PFSK-1 (cell line): ENCODE results near the gene RHO.

Source experiments
- FOXP2 ChIP-seq: optimal IDR thresholded peaks from 2 replicates; pipeline ENCODE3; 2011; ENCODE audit warnings: borderline replicate concordance, control low read depth, inconsistent platforms; ENCODE audit not compliant: insufficient read depth; ENCODE audit errors: extremely low read length, extremely low read depth
- POLR2AphosphoS5 ChIP-seq: IDR thresholded peaks from 2 replicates; pipeline ENCODE4 v1.6.1; 2012; ENCODE audit warnings: low read depth, mild to moderate bottlenecking, control low read depth, low read length, moderate library complexity
- REST ChIP-seq, 2 experiments: IDR thresholded peaks; 2 replicates each; pipeline versions ENCODE4 v1.6.1 to v1.8.0; 2011 to 2012; ENCODE audit warnings: low read depth in 2 of 2, low read length in 2 of 2, control low read depth in 1 of 2, inconsistent platforms in 1 of 2, mild to moderate bottlenecking in 1 of 2, moderate library complexity in 1 of 2; ENCODE audit not compliant: insufficient read depth in 1 of 2
- SIN3A ChIP-seq: IDR thresholded peaks from 2 replicates; pipeline ENCODE4 v1.6.1; 2012; ENCODE audit warnings: mild to moderate bottlenecking, low read length, moderate library complexity, borderline replicate concordance; ENCODE audit not compliant: insufficient read depth
- TAF1 ChIP-seq: IDR thresholded peaks from 2 replicates; pipeline ENCODE4 v1.6.1; 2012; ENCODE audit warnings: low read length, control low read depth, borderline replicate concordance; ENCODE audit not compliant: insufficient read depth

RHO gene

GRCh38 chr3:129526121-129526900 is 2.1 kb upstream of the RHO start:
- TF ChIP-seq SIN3A (no peak), TAF1 (no peak), REST (IDR thresholded peaks at IDR 0.05; ENCODE audit: insufficient read depth in 1 of 2, low read depth in 2 of 2, low read length in 2 of 2) (no peak)

DNA sequence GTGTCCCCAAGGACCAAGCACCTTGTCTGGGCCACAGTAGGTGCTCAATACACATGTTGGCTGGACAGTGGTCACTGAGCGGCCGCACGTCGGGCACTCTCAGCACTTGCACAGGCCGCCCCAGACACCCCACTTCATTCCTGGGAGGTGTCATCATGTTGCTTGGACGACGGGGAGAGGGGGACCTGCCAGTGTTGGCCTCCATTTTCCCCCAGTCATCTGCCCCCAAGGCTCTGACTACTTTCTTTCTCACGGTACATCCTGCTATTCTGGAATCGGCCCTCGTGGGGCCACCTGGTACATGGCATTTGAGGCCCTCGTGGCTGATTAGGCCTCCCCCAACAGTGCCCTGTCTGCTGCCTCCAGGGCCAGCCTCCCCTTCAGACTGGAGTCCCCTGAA is 1.2 kb upstream of the RHO start:
- TF ChIP-seq POLR2AphosphoS5 = no peak
- no peak for TF ChIP-seq TAF1
- TF ChIP-seq REST (IDR thresholded peaks at IDR 0.05; ENCODE audit: insufficient read depth in 1 of 2, low read depth in 2 of 2, low read length in 2 of 2) = no peak
- TF ChIP-seq SIN3A = no peak
- TF ChIP-seq FOXP2 = no peak

GRCh38 chr3:129529436-129530210 is 1.2 kb downstream of the RHO start:
- TF ChIP-seq POLR2AphosphoS5 (no peak), FOXP2 (no peak), TAF1 (no peak), REST (IDR thresholded peaks at IDR 0.05; ENCODE audit: insufficient read depth in 1 of 2, low read depth in 2 of 2, low read length in 2 of 2) (no peak), SIN3A (no peak)

DNA sequence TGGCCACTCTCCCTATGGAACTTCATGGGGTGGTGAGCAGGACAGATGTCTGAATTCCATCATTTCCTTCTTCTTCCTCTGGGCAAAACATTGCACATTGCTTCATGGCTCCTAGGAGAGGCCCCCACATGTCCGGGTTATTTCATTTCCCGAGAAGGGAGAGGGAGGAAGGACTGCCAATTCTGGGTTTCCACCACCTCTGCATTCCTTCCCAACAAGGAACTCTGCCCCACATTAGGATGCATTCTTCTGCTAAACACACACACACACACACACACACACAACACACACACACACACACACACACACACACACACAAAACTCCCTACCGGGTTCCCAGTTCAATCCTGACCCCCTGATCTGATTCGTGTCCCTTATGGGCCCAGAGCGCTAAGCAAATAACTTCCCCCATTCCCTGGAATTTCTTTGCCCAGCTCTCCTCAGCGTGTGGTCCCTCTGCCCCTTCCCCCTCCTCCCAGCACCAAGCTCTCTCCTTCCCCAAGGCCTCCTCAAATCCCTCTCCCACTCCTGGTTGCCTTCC is 1.9 kb downstream of the RHO start:
- no peak for TF ChIP-seq TAF1
- no peak for TF ChIP-seq SIN3A
- TF ChIP-seq REST (IDR thresholded peaks at IDR 0.05; ENCODE audit: insufficient read depth in 1 of 2, low read depth in 2 of 2, low read length in 2 of 2) = no peak
- TF ChIP-seq POLR2AphosphoS5 = no peak
- no peak for TF ChIP-seq FOXP2

DNA sequence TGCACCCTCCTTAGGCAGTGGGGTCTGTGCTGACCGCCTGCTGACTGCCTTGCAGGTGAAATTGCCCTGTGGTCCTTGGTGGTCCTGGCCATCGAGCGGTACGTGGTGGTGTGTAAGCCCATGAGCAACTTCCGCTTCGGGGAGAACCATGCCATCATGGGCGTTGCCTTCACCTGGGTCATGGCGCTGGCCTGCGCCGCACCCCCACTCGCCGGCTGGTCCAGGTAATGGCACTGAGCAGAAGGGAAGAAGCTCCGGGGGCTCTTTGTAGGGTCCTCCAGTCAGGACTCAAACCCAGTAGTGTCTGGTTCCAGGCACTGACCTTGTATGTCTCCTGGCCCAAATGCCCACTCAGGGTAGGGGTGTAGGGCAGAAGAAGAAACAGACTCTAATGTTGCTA is 2.4 kb downstream of the RHO start:
- TF ChIP-seq SIN3A = no peak
- TF ChIP-seq POLR2AphosphoS5 = no peak
- TF ChIP-seq FOXP2 = no peak
- no peak for TF ChIP-seq REST (IDR thresholded peaks at IDR 0.05; ENCODE audit: insufficient read depth in 1 of 2, low read depth in 2 of 2, low read length in 2 of 2)
- TF ChIP-seq TAF1 = no peak
